NCI-H1105 (cell line): ENCODE measurements around the gene WWOX.

ENCODE experiments used
- DNase-seq: peaks from one replicate; lab custom pipeline; 2025; lab: John Stamatoyannopoulos, UW

WWOX gene

GRCh38 chr16:78744099-78744498 is 644.6 kb downstream of the WWOX start:
- no peak for DNase-seq

- no peak for DNase-seq
These were observed 645.3 kb downstream of the WWOX start for GRCh38 chr16:78744796-78745107.

- no peak for DNase-seq
These were observed 645.9 kb downstream of the WWOX start for GRCh38 chr16:78745108-78746019.

- no peak for DNase-seq
These were observed 647.3 kb downstream of the WWOX start for GRCh38 chr16:78746718-78747117.

GRCh38 chr16:78748220-78748929 is 648.9 kb downstream of the WWOX start:
- peak; percentile 85 for DNase-seq

- no peak for DNase-seq
These were observed 650.4 kb downstream of the WWOX start for GRCh38 chr16:78749745-78750268.

GRCh38 chr16:78750611-78751010 is 651.2 kb downstream of the WWOX start:
- no peak for DNase-seq

- no peak for DNase-seq
These were observed 652.1 kb downstream of the WWOX start for GRCh38 chr16:78751601-78752000.

GRCh38 chr16:78754713-78755112 is 655.3 kb downstream of the WWOX start:
- no peak for DNase-seq

- DNase-seq = no peak
These were observed 656.6 kb downstream of the WWOX start for GRCh38 chr16:78755751-78756661.

GRCh38 chr16:78759596-78759995 is 660.1 kb downstream of the WWOX start:
- no peak for DNase-seq

- no peak for DNase-seq
These were observed 661.2 kb downstream of the WWOX start for GRCh38 chr16:78760611-78761010.

GRCh38 chr16:78761427-78761826 is 662.0 kb downstream of the WWOX start:
- DNase-seq = no peak

- no peak for DNase-seq
These were observed 662.8 kb downstream of the WWOX start for GRCh38 chr16:78762222-78762621.

- DNase-seq = peak; percentile 12
These were observed 664.5 kb downstream of the WWOX start for GRCh38 chr16:78763821-78764440.

- no peak for DNase-seq
These were observed 665.0 kb downstream of the WWOX start for GRCh38 chr16:78764478-78764877.

- DNase-seq = no peak
These were observed 668.8 kb downstream of the WWOX start for GRCh38 chr16:78768226-78768625.

GRCh38 chr16:78768718-78769117 is 669.3 kb downstream of the WWOX start:
- DNase-seq = no peak

- no peak for DNase-seq
These were observed 671.1 kb downstream of the WWOX start for GRCh38 chr16:78770353-78771091.

- no peak for DNase-seq
These were observed 673.8 kb downstream of the WWOX start for GRCh38 chr16:78773291-78773702.

GRCh38 chr16:78773706-78774105 is 674.3 kb downstream of the WWOX start:
- no peak for DNase-seq
